HFFc6 (cell line): ENCODE data around the gene RIPOR3. TPM values are rescaled to one million over a fixed set of nuclear protein-coding genes. Genes with fewer than 3 reads are reported as not detected.
A peak's percentile ranks its signal among the peaks of the same experiment; 100 is the strongest.
"Not testable (repeated sequence)": the region's sequence is repeated elsewhere in the genome, so short reads cannot be mapped to it uniquely, and the experiment has no call there.

Experiments
- DNase-seq: peaks from one replicate; pipeline ENCODE4 v3.0.0-alpha.2; 2018
- H3K27ac Mint-ChIP-seq: 2 replicates; pipeline ENCODE4 v1.8.0; 2020; ENCODE audit warnings: mild to moderate bottlenecking, mixed read lengths
- H3K27me3 Mint-ChIP-seq: 2 replicates; pipeline ENCODE4 v1.8.0; 2021; ENCODE audit warnings: mild to moderate bottlenecking, moderate library complexity, mixed read lengths; ENCODE audit not compliant: insufficient read depth
- H3K36me3 Mint-ChIP-seq: 2 replicates; pipeline ENCODE4 v1.8.0; 2021; ENCODE audit warnings: low read depth, mixed read lengths
- H3K4me1 Mint-ChIP-seq: 2 replicates; pipeline ENCODE4 v1.8.0; 2020; ENCODE audit warnings: low read depth, mixed read lengths
- H3K4me3 Mint-ChIP-seq: 2 replicates; pipeline ENCODE4 v1.8.0; 2020; ENCODE audit warnings: mild to moderate bottlenecking, moderate library complexity, mixed read lengths
- H3K9me3 Mint-ChIP-seq: 2 replicates; pipeline ENCODE4 v1.8.0; 2020; ENCODE audit warnings: mild to moderate bottlenecking, mixed read lengths
- total RNA-seq, 6 experiments: library from RNA; stranded (reverse); fragmentation: NEBNext Ultra II Directional; extraction: Animal tissue kit (Norgen Biotek cat#: 25700); gene quantifications; 2 replicates in 1 of 6; 3 replicates in 5 of 6; pipeline ENCODE4 v1.2.3, GENCODE V29; 2021
- TF ChIP-seq, protein P1 (sequence below): fragments of 200-600 bp; sonication (generic); IDR thresholded peaks from 2 replicates; pipeline ENCODE4 v1.5.0; 2021; ENCODE audit warnings: antibody characterized with exemption, mild to moderate bottlenecking

The RIPOR3 gene
- total RNA-seq, 6 experiments from 2014 or later = 0.07 to 0.25 (median 0.11) TPM

DNA sequence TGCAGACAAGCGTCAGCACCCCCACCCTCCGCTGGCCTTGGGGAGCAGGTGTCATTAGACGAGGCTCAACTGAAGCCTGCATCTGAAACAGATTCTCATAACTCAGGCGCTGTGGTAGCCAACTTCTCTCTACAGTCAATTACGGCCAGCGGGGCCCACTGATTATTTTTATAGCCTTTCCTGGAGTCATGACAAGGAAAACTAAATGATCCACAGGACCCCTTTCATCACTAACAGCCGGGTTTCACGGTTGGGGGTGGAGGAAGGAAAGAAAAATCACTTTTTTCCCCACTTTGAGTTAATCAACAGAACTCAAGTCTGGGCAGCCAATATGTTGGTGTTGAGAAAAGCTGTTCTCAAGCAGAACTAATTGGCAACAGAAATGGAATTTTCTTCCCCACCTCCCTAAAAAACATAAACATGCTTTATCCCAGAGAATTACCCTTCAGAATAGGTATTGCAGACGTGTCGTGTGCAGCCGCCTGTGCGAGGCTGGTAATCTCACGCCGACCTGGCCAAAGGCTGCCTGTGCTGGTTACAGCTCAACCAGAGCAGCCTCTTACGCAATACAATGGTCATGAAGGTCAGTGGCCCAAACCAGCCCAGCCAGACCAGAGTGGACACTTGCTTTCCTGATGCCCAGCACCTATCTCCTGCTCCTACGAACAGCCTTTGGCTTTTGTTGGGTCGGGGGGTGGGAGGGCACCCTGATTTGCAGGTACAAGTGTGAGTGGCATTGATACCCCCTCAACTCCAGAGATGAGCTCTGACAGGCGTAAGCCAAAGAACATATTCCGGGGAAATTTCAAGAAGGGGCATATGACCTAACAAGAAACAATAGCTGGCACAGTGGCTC, 11.0 kb downstream of the RIPOR3 start:
- peaks cover 12% of the 10 kb centered on the region; the same call in 1 of the 2 replicates for H3K4me1 Mint-ChIP-seq

DNA sequence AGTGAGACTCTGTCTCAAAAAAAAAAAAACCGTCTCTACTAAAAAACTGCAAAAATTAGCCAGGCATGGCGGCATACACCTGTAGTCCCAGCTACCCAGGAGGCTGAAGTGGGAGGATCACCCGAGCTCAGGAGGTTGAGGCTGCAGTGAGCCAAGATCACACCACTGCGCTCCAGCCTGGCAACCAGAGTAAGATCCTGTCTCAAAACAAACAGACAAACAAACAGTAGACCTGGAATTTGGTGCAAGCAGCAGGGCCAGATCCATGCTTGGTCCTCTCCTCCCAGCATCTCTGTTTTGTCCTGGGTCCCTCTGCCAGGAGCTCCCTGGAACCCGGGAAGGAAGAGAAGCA, 11.6 kb downstream of the RIPOR3 start:
- TF ChIP-seq, protein P1, sequence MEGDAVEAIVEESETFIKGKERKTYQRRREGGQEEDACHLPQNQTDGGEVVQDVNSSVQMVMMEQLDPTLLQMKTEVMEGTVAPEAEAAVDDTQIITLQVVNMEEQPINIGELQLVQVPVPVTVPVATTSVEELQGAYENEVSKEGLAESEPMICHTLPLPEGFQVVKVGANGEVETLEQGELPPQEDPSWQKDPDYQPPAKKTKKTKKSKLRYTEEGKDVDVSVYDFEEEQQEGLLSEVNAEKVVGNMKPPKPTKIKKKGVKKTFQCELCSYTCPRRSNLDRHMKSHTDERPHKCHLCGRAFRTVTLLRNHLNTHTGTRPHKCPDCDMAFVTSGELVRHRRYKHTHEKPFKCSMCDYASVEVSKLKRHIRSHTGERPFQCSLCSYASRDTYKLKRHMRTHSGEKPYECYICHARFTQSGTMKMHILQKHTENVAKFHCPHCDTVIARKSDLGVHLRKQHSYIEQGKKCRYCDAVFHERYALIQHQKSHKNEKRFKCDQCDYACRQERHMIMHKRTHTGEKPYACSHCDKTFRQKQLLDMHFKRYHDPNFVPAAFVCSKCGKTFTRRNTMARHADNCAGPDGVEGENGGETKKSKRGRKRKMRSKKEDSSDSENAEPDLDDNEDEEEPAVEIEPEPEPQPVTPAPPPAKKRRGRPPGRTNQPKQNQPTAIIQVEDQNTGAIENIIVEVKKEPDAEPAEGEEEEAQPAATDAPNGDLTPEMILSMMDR = no peak
- Mint-ChIP-seq H3K27me3 (no peaks in the 10 kb centered on the region), H3K4me1 (peaks cover 12% of the 10 kb centered on the region; the same call in 1 of the 2 replicates), H3K27ac (no peak overlapping the region), H3K4me3 (no peak overlapping the region), H3K9me3 (no peaks in the 10 kb centered on the region), H3K36me3 (no peaks in the 10 kb centered on the region)
- DNase-seq = no peak

More for the DNA sequence above, 11.0 kb downstream of the RIPOR3 start:
- H3K36me3 Mint-ChIP-seq = no peaks in the 10 kb centered on the region
- peak; percentile 12 for DNase-seq
- H3K27me3 Mint-ChIP-seq = no peaks in the 10 kb centered on the region
- H3K27ac Mint-ChIP-seq = no peak overlapping the region
- no peaks in the 10 kb centered on the region for H3K9me3 Mint-ChIP-seq
- no peak overlapping the region for H3K4me3 Mint-ChIP-seq
- TF ChIP-seq, protein P1 = no peak

DNA sequence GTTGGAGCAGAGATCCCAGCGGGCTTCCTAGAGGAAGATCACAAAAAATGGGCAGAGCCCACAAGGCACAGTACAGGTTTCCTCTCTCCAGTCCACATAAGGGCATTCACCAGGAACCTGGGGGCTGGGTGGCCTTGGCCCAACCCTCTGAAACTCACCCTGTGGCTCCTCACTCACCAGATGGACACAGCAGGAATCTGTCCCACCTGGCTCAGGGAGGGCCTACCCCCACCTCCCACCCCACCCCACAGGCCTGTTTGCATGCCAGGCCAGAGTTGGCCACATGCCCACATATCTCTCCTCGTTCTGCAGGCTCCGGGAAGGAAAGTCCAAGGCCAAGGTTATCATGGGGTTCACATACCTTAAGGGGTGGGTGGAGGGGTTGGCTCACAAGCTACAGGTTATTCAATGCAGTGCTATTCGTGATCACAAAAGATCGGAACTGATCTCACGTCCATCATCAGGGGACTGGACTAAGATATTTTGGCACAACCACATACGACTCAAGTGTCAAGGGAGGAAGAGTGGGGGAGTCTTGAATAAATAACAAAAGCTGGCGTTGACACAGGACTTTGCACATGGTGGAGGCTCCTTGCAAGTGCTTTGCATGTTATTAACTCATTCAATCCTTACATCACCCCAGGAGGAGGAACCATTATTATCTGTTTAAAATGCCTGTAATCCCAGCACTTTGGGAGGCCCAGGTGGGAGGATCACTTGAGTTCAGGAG, 13.0 kb downstream of the RIPOR3 start:
- Mint-ChIP-seq H3K27me3 (no peaks in the 10 kb centered on the region; the same call in 1 of the 2 replicates), H3K4me3 (no peak overlapping the region), H3K36me3 (no peaks in the 10 kb centered on the region), H3K4me1 (peaks cover 12% of the 10 kb centered on the region; the same call in 1 of the 2 replicates), H3K27ac (no peak overlapping the region), H3K9me3 (no peaks in the 10 kb centered on the region)
- DNase-seq = no peak
- TF ChIP-seq, protein P1 = no peak

DNA sequence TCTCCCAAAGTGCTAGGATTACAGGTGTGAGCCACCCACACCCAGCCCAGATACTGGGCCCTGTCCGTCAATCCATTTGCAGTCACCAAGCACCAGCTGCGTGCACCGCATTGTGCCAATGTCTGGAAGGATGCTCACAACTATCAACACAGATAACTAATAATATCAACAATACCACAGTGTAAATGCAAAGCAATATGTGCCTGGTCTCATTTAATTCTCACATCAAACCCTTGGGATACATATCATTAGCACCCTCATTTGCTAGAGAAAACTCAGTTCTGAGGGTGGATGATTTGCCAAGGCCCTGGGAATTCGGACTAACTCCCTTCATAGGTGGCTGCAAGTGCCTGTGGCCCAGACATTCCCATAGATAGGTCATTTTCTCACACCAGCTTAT, 14.5 kb downstream of the RIPOR3 start:
- Mint-ChIP-seq H3K4me3 (no peak overlapping the region), H3K27ac (no peak overlapping the region), H3K4me1 (peaks cover 12% of the 10 kb centered on the region; the same call in 1 of the 2 replicates), H3K9me3 (no peaks in the 10 kb centered on the region), H3K36me3 (no peaks in the 10 kb centered on the region), H3K27me3 (no peaks in the 10 kb centered on the region; the same call in 1 of the 2 replicates)
- TF ChIP-seq, protein P1 = no peak
- DNase-seq = no peak

DNA sequence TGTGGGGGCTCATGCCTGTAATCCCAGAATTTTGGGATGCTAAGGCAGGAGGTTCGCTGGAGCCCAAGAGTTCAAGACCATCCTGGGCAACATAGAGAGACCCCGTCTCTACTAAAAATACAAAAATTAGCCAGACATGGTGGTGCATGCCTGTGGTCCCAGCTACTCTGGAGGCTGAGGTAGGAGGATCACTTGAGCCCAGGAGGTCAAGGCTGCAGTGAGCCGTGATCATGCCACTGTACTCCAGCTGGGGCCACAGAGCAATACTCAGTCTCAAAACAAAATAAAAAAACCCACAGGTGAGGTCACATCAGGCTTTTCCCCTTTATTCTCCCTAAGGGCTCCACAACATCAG, 15.0 kb downstream of the RIPOR3 start:
- DNase-seq, H3K9me3 Mint-ChIP-seq, H3K36me3 Mint-ChIP-seq, H3K27ac Mint-ChIP-seq, H3K4me3 Mint-ChIP-seq, H3K27me3 Mint-ChIP-seq: not testable (repeated sequence)
- H3K4me1 Mint-ChIP-seq = peaks cover 12% of the 10 kb centered on the region; the same call in 1 of the 2 replicates
